CD4-positive, alpha-beta T cell treated with Interleukin-4 for 4 hours (primary cell): ENCODE measurements around the gene SEPTIN5.
A peak's percentile ranks its signal among the peaks of the same experiment; 100 is the strongest.

Source experiments
- DNase-seq: peaks from one replicate; pipeline ENCODE4 v3.0.0-alpha.2; 2020

Gene SEPTIN5

GRCh38 chr22:19750507-19751490 is 36.5 kb downstream of the SEPTIN5 start:
- no peak for DNase-seq

GRCh38 chr22:19751497-19752245 is 37.4 kb downstream of the SEPTIN5 start:
- no peak for DNase-seq

GRCh38 chr22:19753090-19753842 is 39.0 kb downstream of the SEPTIN5 start:
- DNase-seq: no peak

- DNase-seq: no peak
These were observed 39.8 kb downstream of the SEPTIN5 start for GRCh38 chr22:19753996-19754700.

- no peak for DNase-seq
These were observed 40.4 kb downstream of the SEPTIN5 start for GRCh38 chr22:19754701-19755144.

- DNase-seq: no peak
These were observed 40.9 kb downstream of the SEPTIN5 start for GRCh38 chr22:19755145-19755710.

GRCh38 chr22:19755722-19756287 is 41.5 kb downstream of the SEPTIN5 start:
- DNase-seq: no peak

GRCh38 chr22:19756288-19757128 is 42.2 kb downstream of the SEPTIN5 start:
- DNase-seq: peak; percentile 59

GRCh38 chr22:19757140-19757984 is 43.1 kb downstream of the SEPTIN5 start:
- DNase-seq: no peak

GRCh38 chr22:19757985-19758895 is 43.9 kb downstream of the SEPTIN5 start:
- DNase-seq: no peak

- DNase-seq: no peak
These were observed 44.7 kb downstream of the SEPTIN5 start for GRCh38 chr22:19758896-19759426.

GRCh38 chr22:19759427-19760057 is 45.2 kb downstream of the SEPTIN5 start:
- DNase-seq: no peak

GRCh38 chr22:19760058-19760950 is 46.0 kb downstream of the SEPTIN5 start, which contains the start of gene TBX1:
TBX1 (plus strand) TSS chr22:19760778; CDS start chr22:19760844, 66 bp downstream.
- DNase-seq: no peak

GRCh38 chr22:19760951-19761724 is 46.8 kb downstream of the SEPTIN5 start:
- no peak for DNase-seq

GRCh38 chr22:19761725-19762567 is 47.6 kb downstream of the SEPTIN5 start:
- DNase-seq: no peak
